GM12892 (cell line): ENCODE measurements around the gene WWOX.

ENCODE experiments used
- POLR2A ChIP-seq: IDR thresholded peaks from 2 replicates; pipeline ENCODE4 v1.6.1; 2011; ENCODE audit warnings: low read depth, low read length, control low read depth
- POLR2AphosphoS5 ChIP-seq: IDR thresholded peaks from 2 replicates; pipeline ENCODE4 v1.6.1; 2011; ENCODE audit warnings: low read depth, low read length, control low read depth
- TAF1 ChIP-seq: IDR thresholded peaks from 2 replicates; pipeline ENCODE4 v1.6.1; 2011; ENCODE audit warnings: low read depth, mild to moderate bottlenecking, control low read depth, low read length, borderline replicate concordance

DNA sequence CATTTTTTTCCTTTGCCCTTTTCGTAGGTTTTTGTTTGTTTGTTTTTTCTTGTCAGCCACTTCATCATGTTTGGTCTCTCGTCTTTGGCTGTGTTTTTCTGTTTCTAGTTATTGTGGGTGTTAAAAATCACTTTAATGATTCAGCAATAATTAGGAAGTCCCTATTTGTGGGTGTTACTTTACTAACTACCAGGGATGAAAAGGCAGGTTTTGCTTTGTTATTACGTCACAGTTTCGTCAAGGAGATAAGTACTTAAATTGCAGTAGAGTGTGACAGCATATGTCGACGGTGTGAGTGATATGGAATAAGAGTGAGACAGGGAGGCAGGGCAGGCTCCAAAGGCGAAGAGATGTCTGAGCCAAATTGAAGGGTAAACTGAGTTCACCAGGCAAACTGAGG is 479.6 kb downstream of the WWOX start:
- no peak for TF ChIP-seq POLR2A
- no peak for TF ChIP-seq POLR2AphosphoS5
- no peak for TF ChIP-seq TAF1
